ENCODE data around the gene GPR160.
"Not testable (repeated sequence)": the region's sequence is repeated elsewhere in the genome, so short reads cannot be mapped to it uniquely, and the experiment has no call there.

The GPR160 gene

GRCh38 chr3:170010498-170010897, 27.3 kb upstream of the GPR160 start:
- Histone ChIP-seq H3K9me3 (no peaks in the 10 kb centered on the region; the same call in 1 of the 2 replicates), H3K27me3 (ENCODE audit: low read depth) (no peaks in the 10 kb centered on the region), H3K4me1 (peaks cover 4% of the 10 kb centered on the region; the same call in 1 of the 2 replicates), H3K4me3 (no peak overlapping the region), H3K36me3 (replicated peaks) (no peaks in the 10 kb centered on the region)
- no peak for DNase-seq (ENCODE audit: low spot score in 2 of 2)
- in situ Hi-C loops (cut with MboI; ENCODE audit: low sequenced_read_pairs) = no loop called here

GRCh38 chr3:170012683-170013400, 25.0 kb upstream of the GPR160 start:
- in situ Hi-C loops (cut with MboI; ENCODE audit: low sequenced_read_pairs) = no loop called here
- 0 out of 2 replicates have a peak, but pooled peaks cover 2% of the 10 kb centered on the region for H3K27me3 ChIP-seq (ENCODE audit: low read depth)
- H3K36me3 ChIP-seq (replicated peaks) = no peaks in the 10 kb centered on the region
- H3K4me3 ChIP-seq = no peak overlapping the region
- no peaks in the 10 kb centered on the region; the same call in 1 of the 2 replicates for H3K9me3 ChIP-seq
- peaks cover 4% of the 10 kb centered on the region; the same call in 1 of the 2 replicates for H3K4me1 ChIP-seq
- DNase-seq (ENCODE audit: low spot score in 2 of 2) = no peak

GRCh38 chr3:170016057-170016456, 21.7 kb upstream of the GPR160 start:
- no peak for DNase-seq (ENCODE audit: low spot score in 2 of 2)
- no peaks in the 10 kb centered on the region for H3K9me3 ChIP-seq
- H3K27me3 ChIP-seq (ENCODE audit: low read depth) = 0 out of 2 replicates have a peak, but pooled peaks cover 2% of the 10 kb centered on the region
- no peak overlapping the region for H3K4me3 ChIP-seq
- H3K36me3 ChIP-seq (replicated peaks) = no peaks in the 10 kb centered on the region
- peaks cover 4% of the 10 kb centered on the region; the same call in 1 of the 2 replicates for H3K4me1 ChIP-seq
- in situ Hi-C loops (cut with MboI; ENCODE audit: low sequenced_read_pairs) = no loop called here

GRCh38 chr3:170019306-170019705, 18.5 kb upstream of the GPR160 start:
- H3K4me3 ChIP-seq; H3K27me3 ChIP-seq (ENCODE audit: low read depth); DNase-seq (ENCODE audit: low spot score in 2 of 2); in situ Hi-C loops (cut with MboI; ENCODE audit: low sequenced_read_pairs); H3K4me1 ChIP-seq; H3K36me3 ChIP-seq (replicated peaks); H3K9me3 ChIP-seq: not testable (repeated sequence)

- Histone ChIP-seq H3K36me3 (replicated peaks) (no peaks in the 10 kb centered on the region), H3K4me1 (no peaks in the 10 kb centered on the region), H3K27me3 (ENCODE audit: low read depth) (0 out of 2 replicates have a peak, but pooled peaks cover 2% of the 10 kb centered on the region), H3K4me3 (no peak overlapping the region), H3K9me3 (no peaks in the 10 kb centered on the region)
- in situ Hi-C loops (cut with MboI; ENCODE audit: low sequenced_read_pairs) = no loop called here
- no peak for DNase-seq (ENCODE audit: low spot score in 2 of 2)
Measured at GRCh38 chr3:170021083-170021482, 16.7 kb upstream of the GPR160 start.

- Histone ChIP-seq H3K4me3 (no peak overlapping the region), H3K4me1 (no peaks in the 10 kb centered on the region), H3K27me3 (ENCODE audit: low read depth) (no peaks in the 10 kb centered on the region), H3K9me3 (no peaks in the 10 kb centered on the region), H3K36me3 (replicated peaks) (no peaks in the 10 kb centered on the region)
- DNase-seq (ENCODE audit: low spot score in 2 of 2) = no peak
- in situ Hi-C loops (cut with MboI; ENCODE audit: low sequenced_read_pairs) = no loop called here
Measured at GRCh38 chr3:170022336-170022735, 15.5 kb upstream of the GPR160 start.

- no peaks in the 10 kb centered on the region for H3K4me1 ChIP-seq
- H3K9me3 ChIP-seq = no peaks in the 10 kb centered on the region
- no peaks in the 10 kb centered on the region for H3K36me3 ChIP-seq (replicated peaks)
- H3K27me3 ChIP-seq (ENCODE audit: low read depth) = no peaks in the 10 kb centered on the region
- no peak overlapping the region for H3K4me3 ChIP-seq
- DNase-seq (ENCODE audit: low spot score in 2 of 2) = no peak
- in situ Hi-C loops (cut with MboI; ENCODE audit: low sequenced_read_pairs) = no loop called here
Measured at GRCh38 chr3:170023165-170023564, 14.6 kb upstream of the GPR160 start.

GRCh38 chr3:170024581-170024980, 13.2 kb upstream of the GPR160 start:
- no peaks in the 10 kb centered on the region for H3K9me3 ChIP-seq
- H3K36me3 ChIP-seq (replicated peaks) = no peaks in the 10 kb centered on the region
- in situ Hi-C loops (cut with MboI; ENCODE audit: low sequenced_read_pairs) = no loop called here
- no peaks in the 10 kb centered on the region for H3K4me1 ChIP-seq
- H3K4me3 ChIP-seq = no peak overlapping the region
- no peak for DNase-seq (ENCODE audit: low spot score in 2 of 2)
- H3K27me3 ChIP-seq (ENCODE audit: low read depth) = no peaks in the 10 kb centered on the region

- H3K9me3 ChIP-seq = no peaks in the 10 kb centered on the region
- H3K27me3 ChIP-seq (ENCODE audit: low read depth) = no peaks in the 10 kb centered on the region
- in situ Hi-C loops (cut with MboI; ENCODE audit: low sequenced_read_pairs) = no loop called here
- no peak for DNase-seq (ENCODE audit: low spot score in 2 of 2)
- no peaks in the 10 kb centered on the region for H3K36me3 ChIP-seq (replicated peaks)
- H3K4me1 ChIP-seq = no peaks in the 10 kb centered on the region
- no peak overlapping the region for H3K4me3 ChIP-seq
Measured at GRCh38 chr3:170027233-170028102, 10.3 kb upstream of the GPR160 start.

GRCh38 chr3:170033489-170033888, 4.3 kb upstream of the GPR160 start:
- no peak overlapping the region for H3K4me3 ChIP-seq
- no peak for DNase-seq (ENCODE audit: low spot score in 2 of 2)
- in situ Hi-C loops (cut with MboI; ENCODE audit: low sequenced_read_pairs) = no loop called here
- no peaks in the 10 kb centered on the region for H3K36me3 ChIP-seq (replicated peaks)
- no peaks in the 10 kb centered on the region for H3K9me3 ChIP-seq
- no peaks in the 10 kb centered on the region for H3K4me1 ChIP-seq
- H3K27me3 ChIP-seq (ENCODE audit: low read depth) = no peaks in the 10 kb centered on the region

GRCh38 chr3:170038434-170039110, 777 bp downstream of the GPR160 start:
- H3K9me3 ChIP-seq = no peaks in the 10 kb centered on the region
- H3K4me3 ChIP-seq = peak overlapping the region; percentile 60
- H3K36me3 ChIP-seq (replicated peaks) = no peaks in the 10 kb centered on the region
- in situ Hi-C loops (cut with MboI; ENCODE audit: low sequenced_read_pairs) = no loop called here
- no peaks in the 10 kb centered on the region for H3K27me3 ChIP-seq (ENCODE audit: low read depth)
- DNase-seq (ENCODE audit: low spot score in 2 of 2) = peak in 1 of 2 experiments; percentile 64
- H3K4me1 ChIP-seq = no peaks in the 10 kb centered on the region

GRCh38 chr3:170040418-170040817, 2.6 kb downstream of the GPR160 start:
- H3K4me1 ChIP-seq = no peaks in the 10 kb centered on the region
- in situ Hi-C loops (cut with MboI; ENCODE audit: low sequenced_read_pairs) = no loop called here
- no peaks in the 10 kb centered on the region for H3K27me3 ChIP-seq (ENCODE audit: low read depth)
- no peak overlapping the region for H3K4me3 ChIP-seq
- peak in 1 of 2 experiments; percentile 16 for DNase-seq (ENCODE audit: low spot score in 2 of 2)
- no peaks in the 10 kb centered on the region for H3K9me3 ChIP-seq
- H3K36me3 ChIP-seq (replicated peaks) = no peaks in the 10 kb centered on the region

GRCh38 chr3:170043506-170043905, 5.7 kb downstream of the GPR160 start:
- no peak for DNase-seq (ENCODE audit: low spot score in 2 of 2)

More at GRCh38 chr3:170043506-170043905, 5.7 kb downstream of the GPR160 start:
- H3K27me3 ChIP-seq (ENCODE audit: low read depth) = no peaks in the 10 kb centered on the region
- no peak overlapping the region for H3K4me3 ChIP-seq
- H3K36me3 ChIP-seq (replicated peaks) = no peaks in the 10 kb centered on the region
- in situ Hi-C loops (cut with MboI; ENCODE audit: low sequenced_read_pairs) = no loop called here
- H3K9me3 ChIP-seq = no peaks in the 10 kb centered on the region
- H3K4me1 ChIP-seq = no peaks in the 10 kb centered on the region

Data from HAP-1 (cell line).